HL-60 (cell line): ENCODE results near the gene RIOK3.

ENCODE experiments used
- DNase-seq, 2 experiments: peaks; one replicate each; pipeline ENCODE4 v3.0.0-alpha.2; 2010 to 2020; ENCODE audit warnings: low read depth in 1 of 2, low spot score in 1 of 2
- H3K27ac ChIP-seq: fragments of 250-450 bp; sonication (Bioruptor Pico); replicated peaks from 2 replicates; pipeline ENCODE4 v1.5.1; 2020; ENCODE audit warnings: mild to moderate bottlenecking, moderate library complexity
- H3K27me3 ChIP-seq: fragments of 250-450 bp; sonication (Bioruptor Pico); 2 replicates; pipeline ENCODE4 v1.5.1; 2021; ENCODE audit warnings: mild to moderate bottlenecking, moderate library complexity; ENCODE audit not compliant: insufficient read depth, poor library complexity, severe bottlenecking
- H3K4me3 ChIP-seq: replicated peaks from 2 replicates; pipeline ENCODE4 v1.5.1; 2011; ENCODE audit warnings: mild to moderate bottlenecking, control low read depth, low read length; ENCODE audit not compliant: insufficient read depth
- GABPA ChIP-seq: IDR thresholded peaks from 2 replicates; pipeline ENCODE4 v1.6.1; 2012; ENCODE audit warnings: low read depth
- POLR2AphosphoS5 ChIP-seq: IDR thresholded peaks from 2 replicates; pipeline ENCODE4 v1.6.1; 2012; ENCODE audit warnings: low read depth
- SPI1 ChIP-seq: IDR thresholded peaks from 2 replicates; pipeline ENCODE4 v1.6.1; 2012; ENCODE audit warnings: low read depth, mild to moderate bottlenecking, borderline replicate concordance
- TF ChIP-seq, protein P1 (sequence below): IDR thresholded peaks from one replicate; pipeline ENCODE4 v1.5.1; 2011; ENCODE audit warnings: low read length, control low read depth, inconsistent platforms; ENCODE audit not compliant: insufficient read depth
- TF ChIP-seq, protein P2 (sequence below): IDR thresholded peaks from 2 replicates; pipeline ENCODE4 v1.6.1; 2012; ENCODE audit warnings: low read depth; ENCODE audit not compliant: insufficient replicate concordance

The RIOK3 gene

DNA sequence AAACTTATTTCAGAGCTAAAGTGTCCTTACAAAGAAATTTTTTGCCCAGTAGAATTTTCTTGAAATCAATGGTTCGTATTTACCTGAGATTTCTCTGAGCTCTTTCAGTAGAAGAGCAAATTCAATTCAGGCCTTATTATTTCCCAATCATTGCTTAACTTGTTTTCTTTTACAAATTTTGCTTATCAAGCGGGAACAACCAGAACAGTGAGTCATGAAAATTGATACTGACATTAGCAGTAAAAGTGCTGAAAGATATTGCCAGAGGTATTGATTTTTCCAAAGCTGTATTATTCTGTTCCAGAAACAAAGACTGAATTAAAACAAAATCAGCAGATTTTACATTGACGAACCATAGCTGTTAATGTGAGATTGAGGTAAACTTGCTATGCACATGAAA, 10.1 kb upstream of the RIOK3 start:
- no peak for DNase-seq
- H3K27me3 ChIP-seq, result no peaks in the 10 kb centered on the region
- H3K27ac ChIP-seq, result no peak overlapping the region
- H3K4me3 ChIP-seq, result no peak overlapping the region
- TF ChIP-seq SPI1, result no peak
- no peak for TF ChIP-seq POLR2AphosphoS5
- TF ChIP-seq, protein P1, sequence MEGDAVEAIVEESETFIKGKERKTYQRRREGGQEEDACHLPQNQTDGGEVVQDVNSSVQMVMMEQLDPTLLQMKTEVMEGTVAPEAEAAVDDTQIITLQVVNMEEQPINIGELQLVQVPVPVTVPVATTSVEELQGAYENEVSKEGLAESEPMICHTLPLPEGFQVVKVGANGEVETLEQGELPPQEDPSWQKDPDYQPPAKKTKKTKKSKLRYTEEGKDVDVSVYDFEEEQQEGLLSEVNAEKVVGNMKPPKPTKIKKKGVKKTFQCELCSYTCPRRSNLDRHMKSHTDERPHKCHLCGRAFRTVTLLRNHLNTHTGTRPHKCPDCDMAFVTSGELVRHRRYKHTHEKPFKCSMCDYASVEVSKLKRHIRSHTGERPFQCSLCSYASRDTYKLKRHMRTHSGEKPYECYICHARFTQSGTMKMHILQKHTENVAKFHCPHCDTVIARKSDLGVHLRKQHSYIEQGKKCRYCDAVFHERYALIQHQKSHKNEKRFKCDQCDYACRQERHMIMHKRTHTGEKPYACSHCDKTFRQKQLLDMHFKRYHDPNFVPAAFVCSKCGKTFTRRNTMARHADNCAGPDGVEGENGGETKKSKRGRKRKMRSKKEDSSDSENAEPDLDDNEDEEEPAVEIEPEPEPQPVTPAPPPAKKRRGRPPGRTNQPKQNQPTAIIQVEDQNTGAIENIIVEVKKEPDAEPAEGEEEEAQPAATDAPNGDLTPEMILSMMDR, result no peak

DNA sequence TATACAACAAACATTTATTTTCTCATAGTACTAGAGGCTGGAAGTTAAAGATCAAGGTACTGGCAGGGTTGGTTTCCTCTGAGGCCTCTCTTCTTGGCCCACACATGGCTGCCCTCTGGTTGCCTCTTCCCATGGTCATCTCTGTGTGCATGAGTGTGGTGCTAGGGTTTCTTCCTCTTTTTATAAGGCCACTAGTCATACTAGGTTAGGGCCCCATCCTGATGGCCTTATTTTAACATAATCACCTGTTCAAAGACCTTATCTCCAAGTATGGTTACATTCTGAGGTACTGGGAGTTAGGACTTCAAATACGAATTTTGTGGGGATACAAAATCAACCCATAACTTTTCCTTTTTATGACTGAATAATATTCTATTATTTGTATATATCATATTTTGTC, 4.8 kb upstream of the RIOK3 start:
- Histone ChIP-seq H3K27ac (no peak overlapping the region), H3K27me3 (no peaks in the 10 kb centered on the region), H3K4me3 (no peak overlapping the region)
- TF ChIP-seq, protein P2, sequence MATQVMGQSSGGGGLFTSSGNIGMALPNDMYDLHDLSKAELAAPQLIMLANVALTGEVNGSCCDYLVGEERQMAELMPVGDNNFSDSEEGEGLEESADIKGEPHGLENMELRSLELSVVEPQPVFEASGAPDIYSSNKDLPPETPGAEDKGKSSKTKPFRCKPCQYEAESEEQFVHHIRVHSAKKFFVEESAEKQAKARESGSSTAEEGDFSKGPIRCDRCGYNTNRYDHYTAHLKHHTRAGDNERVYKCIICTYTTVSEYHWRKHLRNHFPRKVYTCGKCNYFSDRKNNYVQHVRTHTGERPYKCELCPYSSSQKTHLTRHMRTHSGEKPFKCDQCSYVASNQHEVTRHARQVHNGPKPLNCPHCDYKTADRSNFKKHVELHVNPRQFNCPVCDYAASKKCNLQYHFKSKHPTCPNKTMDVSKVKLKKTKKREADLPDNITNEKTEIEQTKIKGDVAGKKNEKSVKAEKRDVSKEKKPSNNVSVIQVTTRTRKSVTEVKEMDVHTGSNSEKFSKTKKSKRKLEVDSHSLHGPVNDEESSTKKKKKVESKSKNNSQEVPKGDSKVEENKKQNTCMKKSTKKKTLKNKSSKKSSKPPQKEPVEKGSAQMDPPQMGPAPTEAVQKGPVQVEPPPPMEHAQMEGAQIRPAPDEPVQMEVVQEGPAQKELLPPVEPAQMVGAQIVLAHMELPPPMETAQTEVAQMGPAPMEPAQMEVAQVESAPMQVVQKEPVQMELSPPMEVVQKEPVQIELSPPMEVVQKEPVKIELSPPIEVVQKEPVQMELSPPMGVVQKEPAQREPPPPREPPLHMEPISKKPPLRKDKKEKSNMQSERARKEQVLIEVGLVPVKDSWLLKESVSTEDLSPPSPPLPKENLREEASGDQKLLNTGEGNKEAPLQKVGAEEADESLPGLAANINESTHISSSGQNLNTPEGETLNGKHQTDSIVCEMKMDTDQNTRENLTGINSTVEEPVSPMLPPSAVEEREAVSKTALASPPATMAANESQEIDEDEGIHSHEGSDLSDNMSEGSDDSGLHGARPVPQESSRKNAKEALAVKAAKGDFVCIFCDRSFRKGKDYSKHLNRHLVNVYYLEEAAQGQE, result no peak
- no peak for TF ChIP-seq POLR2AphosphoS5
- TF ChIP-seq, protein P1, result no peak
- TF ChIP-seq GABPA, result no peak
- TF ChIP-seq SPI1, result no peak
- no peak for DNase-seq

DNA sequence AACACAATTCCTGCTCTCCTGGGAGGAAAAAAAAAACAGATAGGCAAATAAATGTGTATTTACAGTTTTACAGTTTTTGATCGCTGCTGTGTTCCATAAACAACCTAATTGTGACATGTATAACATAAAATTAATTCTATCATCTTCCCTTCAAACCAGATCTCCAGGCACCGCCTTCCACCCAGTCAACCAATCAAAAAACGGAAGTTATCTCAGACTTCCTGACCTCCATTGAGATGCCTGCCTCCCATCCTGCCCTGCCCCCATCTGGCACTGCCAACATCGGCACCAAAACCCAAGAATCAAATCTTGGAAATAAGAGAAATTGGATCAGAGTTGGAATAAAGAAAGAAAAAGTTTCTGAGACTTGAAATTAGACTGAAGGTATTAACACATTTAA, 3.1 kb upstream of the RIOK3 start:
- H3K4me3 ChIP-seq, result no peak overlapping the region
- DNase-seq, result peak in 1 of 2 experiments; percentile 23
- no peak overlapping the region for H3K27ac ChIP-seq
- TF ChIP-seq, protein P2, result no peak
- TF ChIP-seq SPI1, result no peak
- TF ChIP-seq GABPA, result no peak
- TF ChIP-seq POLR2AphosphoS5, result no peak
- TF ChIP-seq, protein P1, result no peak
- H3K27me3 ChIP-seq, result no peaks in the 10 kb centered on the region

DNA sequence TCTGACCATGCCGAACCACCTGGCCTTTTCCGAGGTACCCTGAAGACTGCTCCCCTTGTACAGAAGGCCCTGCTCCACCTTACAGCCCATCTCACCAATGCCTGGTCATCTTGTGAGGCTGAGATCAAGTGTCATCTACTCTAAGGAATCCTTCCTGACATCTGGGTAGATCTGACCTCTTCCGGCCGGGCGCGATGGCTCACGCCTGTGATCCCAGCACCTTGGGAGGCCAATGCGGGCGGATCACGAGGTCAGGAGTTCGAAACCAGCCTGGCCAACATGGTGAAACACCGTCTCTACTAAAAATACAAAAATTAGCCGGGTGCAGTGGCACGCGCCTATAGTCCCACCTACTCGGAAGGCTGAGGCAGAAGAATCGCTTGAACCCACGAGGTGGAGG, 2.1 kb upstream of the RIOK3 start:
- H3K27ac ChIP-seq, result no peak overlapping the region
- TF ChIP-seq SPI1 (no peak), POLR2AphosphoS5 (no peak), GABPA (no peak)
- TF ChIP-seq, protein P2, result no peak
- TF ChIP-seq, protein P1, result no peak

More for the DNA sequence above, 2.1 kb upstream of the RIOK3 start:
- no peak for DNase-seq
- H3K27me3 ChIP-seq, result no peaks in the 10 kb centered on the region
- H3K4me3 ChIP-seq, result no peak overlapping the region
